A673 (cell line): ENCODE data around the gene RBM20. TPM values are rescaled to one million over a fixed set of nuclear protein-coding genes. Genes with fewer than 3 reads are reported as not detected.

ENCODE experiments used
- BruUV-seq: library from RNA; stranded (reverse); fragments of 400-500 nt; replicated peaks from 2 replicates; lab custom pipeline; 2021; lab: Mats Ljungman, UMichigan
- CTCF ChIA-PET: fragments of 300-600 bp; sonication (Branson Sonifier 250); formaldehyde crosslinking; loops from one replicate; lab custom pipeline; 2022; ENCODE audit warnings: antibody characterized with exemption; lab: Charles Lee
- POLR2A ChIA-PET: fragments of 300-600 bp; sonication (Branson Sonifier 250); formaldehyde crosslinking; loops from one replicate; lab custom pipeline; 2022; ENCODE audit warnings: antibody characterized with exemption; ENCODE audit not compliant: low non-redundant PET; lab: Charles Lee
- DNase-seq: peaks from one replicate; pipeline ENCODE4 v3.0.0-alpha.2; 2015; ENCODE audit warnings: low spot score
- H3K27ac ChIP-seq: fragments of 200-600 bp; sonication (generic); 2 replicates; pipeline ENCODE4 v1.5.1; 2016; ENCODE audit warnings: mixed run types, low read depth, mild to moderate bottlenecking, mixed read lengths, antibody characterized with exemption, low read length; ENCODE audit not compliant: poor library complexity, severe bottlenecking
- H3K27me3 ChIP-seq: fragments of 200-600 bp; sonication (generic); replicated peaks from 2 replicates; pipeline ENCODE4 v1.6.1; 2017; ENCODE audit warnings: mixed run types, low read depth, mild to moderate bottlenecking, mixed read lengths, antibody characterized with exemption, low read length; ENCODE audit not compliant: insufficient read depth, poor library complexity
- H3K36me3 ChIP-seq: fragments of 200-600 bp; sonication (generic); 2 replicates; pipeline ENCODE4 v1.6.1; 2016; ENCODE audit warnings: mixed run types, mild to moderate bottlenecking, mixed read lengths, antibody characterized with exemption, low read length; ENCODE audit not compliant: insufficient read depth, poor library complexity, severe bottlenecking
- H3K4me1 ChIP-seq: fragments of 200-600 bp; sonication (generic); 2 replicates; pipeline ENCODE4 v1.6.1; 2017; ENCODE audit warnings: mixed run types, mild to moderate bottlenecking, mixed read lengths, antibody characterized with exemption, low read length; ENCODE audit not compliant: insufficient read depth, poor library complexity, severe bottlenecking
- H3K4me3 ChIP-seq: fragments of 200-600 bp; sonication (generic); 2 replicates; pipeline ENCODE4 v1.5.1; 2016; ENCODE audit warnings: low read depth, mixed run types, mild to moderate bottlenecking, mixed read lengths, low read length; ENCODE audit not compliant: poor library complexity, severe bottlenecking
- H3K9me3 ChIP-seq: fragments of 200-600 bp; sonication (generic); 2 replicates; pipeline ENCODE4 v1.6.1; 2016; ENCODE audit warnings: mixed run types, low read depth, mild to moderate bottlenecking, mixed read lengths, antibody characterized with exemption, low read length; ENCODE audit not compliant: poor library complexity, severe bottlenecking
- CTCF ChIP-seq: fragments of 300-800, 200-600 bp; sonication (generic); conservative IDR thresholded peaks from 2 replicates; pipeline ENCODE4 v1.5.1; 2017; ENCODE audit warnings: low read depth, mild to moderate bottlenecking, antibody characterized with exemption, low read length, moderate library complexity, mixed read lengths
- EZH2 ChIP-seq: fragments of 200-600 bp; sonication (generic); IDR thresholded peaks from 2 replicates; pipeline ENCODE4 v1.6.1; 2017; ENCODE audit warnings: borderline replicate concordance, low read depth, mild to moderate bottlenecking, mixed read lengths, antibody characterized with exemption, low read length; ENCODE audit not compliant: poor library complexity, severe bottlenecking
- intact Hi-C: fragments of 100-400 bp; cut with micrococcal nuclease; formaldehyde crosslinking; loops from one replicate; pipeline ENCODE4 v1.10.0; 2022; ENCODE audit not compliant: unreplicated experiment
- total RNA-seq: library from RNA; stranded (reverse); gene quantifications from 2 replicates; pipeline ENCODE4 v1.2.3, GENCODE V29; 2021

Gene RBM20
- total RNA-seq, 1 experiment from 2014 or later: 1.3 TPM

GRCh38 chr10:110806335-110806734, 162.2 kb downstream of the RBM20 start:
- Histone ChIP-seq H3K4me1 (peaks cover 8% of the 10 kb centered on the region), H3K4me3 (no peak overlapping the region), H3K27ac (no peak overlapping the region), H3K9me3 (no peaks in the 10 kb centered on the region), H3K27me3 (no peaks in the 10 kb centered on the region), H3K36me3 (no peaks in the 10 kb centered on the region)
- TF ChIP-seq EZH2: no peak
- no peak for TF ChIP-seq CTCF
- BruUV-seq: no TSS peak
- ChIA-PET POLR2A (no interaction called here), CTCF (no interaction called here)
- no peak for DNase-seq
- intact Hi-C loops: no loop called here

- POLR2A ChIA-PET: no interaction called here
- H3K9me3 ChIP-seq: no peaks in the 10 kb centered on the region
- CTCF ChIA-PET: no interaction called here
- intact Hi-C loops: no loop called here
- no peaks in the 10 kb centered on the region for H3K27me3 ChIP-seq
- BruUV-seq: no TSS peak
- no peak overlapping the region for H3K4me3 ChIP-seq
- no peaks in the 10 kb centered on the region for H3K36me3 ChIP-seq
- TF ChIP-seq CTCF (no peak), EZH2 (no peak)
- DNase-seq: no peak
- no peak overlapping the region for H3K27ac ChIP-seq
- H3K4me1 ChIP-seq: no peaks in the 10 kb centered on the region
Observed at GRCh38 chr10:110808123-110808522, 164.0 kb downstream of the RBM20 start.

- no TSS peak for BruUV-seq
- ChIA-PET CTCF (interaction anchor here (0.6 kb wide), 1 partner anchor 261 kb away, joined by 5 read pairs; no protein-coding TSS in a partner anchor), POLR2A (interaction anchor here (0.6 kb wide), 1 partner anchor 634 kb away, joined by 3 read pairs; no protein-coding TSS in a partner anchor)
Observed at GRCh38 chr10:110808615-110809014, 164.5 kb downstream of the RBM20 start.

More at GRCh38 chr10:110808615-110809014, 164.5 kb downstream of the RBM20 start:
- H3K36me3 ChIP-seq: no peaks in the 10 kb centered on the region
- intact Hi-C loops: no loop called here
- no peaks in the 10 kb centered on the region for H3K4me1 ChIP-seq
- TF ChIP-seq EZH2: no peak
- no peak for TF ChIP-seq CTCF
- DNase-seq: no peak
- H3K4me3 ChIP-seq: no peak overlapping the region
- no peaks in the 10 kb centered on the region for H3K9me3 ChIP-seq
- no peaks in the 10 kb centered on the region for H3K27me3 ChIP-seq
- H3K27ac ChIP-seq: no peak overlapping the region
